ENCODE measurements around the gene IZUMO1.

GRCh38 chr19:48746110-48746509, 599 bp downstream of the IZUMO1 start:
- TF ChIP-seq ZNF24 (IDR thresholded peaks at IDR 0.05): no peak
- TF ChIP-seq ZMAT5 (CRISPR knock-in tag; IDR thresholded peaks at IDR 0.05; ENCODE audit: borderline replicate concordance, low read depth): no peak

Measured in HepG2 (cell line).